VCaP (cell line): ENCODE measurements around the gene C14orf119.

Source experiments
- H3K27ac ChIP-seq: fragments of 450-650 bp; 2 replicates; pipeline ENCODE4 v1.5.1; 2017
- TF ChIP-seq, protein P1 (sequence below): fragments of 450-650 bp; conservative IDR thresholded peaks from 2 replicates; pipeline ENCODE4 v1.5.1; 2017; ENCODE audit warnings: mild to moderate bottlenecking, moderate library complexity

The C14orf119 gene

DNA sequence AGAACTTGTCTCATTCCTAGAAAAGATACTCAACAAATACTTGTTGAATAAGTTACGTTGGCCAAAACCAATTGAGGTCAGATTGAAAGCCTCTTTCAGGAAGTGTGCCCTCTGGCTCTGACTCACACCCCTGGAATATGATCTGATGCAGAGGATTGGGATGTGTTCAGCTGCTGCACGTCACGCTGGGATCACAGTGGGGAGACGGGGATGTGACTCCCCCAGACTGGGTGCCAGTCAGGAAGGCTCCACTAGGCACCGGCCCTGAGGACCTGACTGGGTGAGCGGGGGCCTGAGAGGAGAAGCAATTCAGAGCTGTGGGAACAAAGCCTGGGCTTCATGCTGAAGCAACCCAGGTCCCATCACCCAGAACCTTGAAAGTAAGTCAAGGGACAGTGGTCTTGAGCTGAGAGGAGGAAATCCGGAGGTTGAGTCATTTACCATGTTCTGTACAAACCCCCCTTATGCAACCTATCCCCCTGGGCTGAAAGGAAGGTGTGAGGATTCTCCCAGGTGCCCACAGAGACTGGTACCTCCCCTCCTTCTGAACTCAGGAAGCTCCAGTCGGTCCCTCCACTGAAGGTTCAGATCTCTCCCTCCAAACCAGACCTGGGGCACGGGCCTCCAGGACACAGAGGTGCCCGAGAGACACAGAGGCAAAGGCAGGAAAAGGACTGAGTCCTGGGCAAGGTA, 19.9 kb downstream of the C14orf119 start:
- H3K27ac ChIP-seq: no peak overlapping the region

DNA sequence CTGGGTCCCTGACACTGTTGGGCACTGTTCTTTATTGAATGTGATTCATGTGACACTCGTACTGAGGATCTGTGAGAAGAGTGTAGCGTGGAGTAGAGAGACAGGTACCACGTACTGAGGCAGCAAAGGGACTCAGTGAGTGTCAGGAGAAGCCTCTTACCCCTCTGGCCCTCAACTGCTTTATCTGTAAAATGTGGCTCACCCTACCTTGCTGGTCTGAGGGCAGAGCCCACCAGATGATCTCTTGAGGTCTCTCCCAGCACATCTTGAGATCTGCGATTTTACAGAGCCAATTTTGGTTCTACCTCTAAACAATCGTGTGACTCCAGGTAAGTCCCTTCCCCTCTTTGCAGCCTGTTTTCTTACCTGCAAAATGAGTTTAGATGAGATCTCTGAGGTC, 20.6 kb downstream of the C14orf119 start:
- H3K27ac ChIP-seq: no peak overlapping the region

More for the DNA sequence above, 19.9 kb downstream of the C14orf119 start:
- TF ChIP-seq, protein P1, sequence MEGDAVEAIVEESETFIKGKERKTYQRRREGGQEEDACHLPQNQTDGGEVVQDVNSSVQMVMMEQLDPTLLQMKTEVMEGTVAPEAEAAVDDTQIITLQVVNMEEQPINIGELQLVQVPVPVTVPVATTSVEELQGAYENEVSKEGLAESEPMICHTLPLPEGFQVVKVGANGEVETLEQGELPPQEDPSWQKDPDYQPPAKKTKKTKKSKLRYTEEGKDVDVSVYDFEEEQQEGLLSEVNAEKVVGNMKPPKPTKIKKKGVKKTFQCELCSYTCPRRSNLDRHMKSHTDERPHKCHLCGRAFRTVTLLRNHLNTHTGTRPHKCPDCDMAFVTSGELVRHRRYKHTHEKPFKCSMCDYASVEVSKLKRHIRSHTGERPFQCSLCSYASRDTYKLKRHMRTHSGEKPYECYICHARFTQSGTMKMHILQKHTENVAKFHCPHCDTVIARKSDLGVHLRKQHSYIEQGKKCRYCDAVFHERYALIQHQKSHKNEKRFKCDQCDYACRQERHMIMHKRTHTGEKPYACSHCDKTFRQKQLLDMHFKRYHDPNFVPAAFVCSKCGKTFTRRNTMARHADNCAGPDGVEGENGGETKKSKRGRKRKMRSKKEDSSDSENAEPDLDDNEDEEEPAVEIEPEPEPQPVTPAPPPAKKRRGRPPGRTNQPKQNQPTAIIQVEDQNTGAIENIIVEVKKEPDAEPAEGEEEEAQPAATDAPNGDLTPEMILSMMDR: no peak

DNA sequence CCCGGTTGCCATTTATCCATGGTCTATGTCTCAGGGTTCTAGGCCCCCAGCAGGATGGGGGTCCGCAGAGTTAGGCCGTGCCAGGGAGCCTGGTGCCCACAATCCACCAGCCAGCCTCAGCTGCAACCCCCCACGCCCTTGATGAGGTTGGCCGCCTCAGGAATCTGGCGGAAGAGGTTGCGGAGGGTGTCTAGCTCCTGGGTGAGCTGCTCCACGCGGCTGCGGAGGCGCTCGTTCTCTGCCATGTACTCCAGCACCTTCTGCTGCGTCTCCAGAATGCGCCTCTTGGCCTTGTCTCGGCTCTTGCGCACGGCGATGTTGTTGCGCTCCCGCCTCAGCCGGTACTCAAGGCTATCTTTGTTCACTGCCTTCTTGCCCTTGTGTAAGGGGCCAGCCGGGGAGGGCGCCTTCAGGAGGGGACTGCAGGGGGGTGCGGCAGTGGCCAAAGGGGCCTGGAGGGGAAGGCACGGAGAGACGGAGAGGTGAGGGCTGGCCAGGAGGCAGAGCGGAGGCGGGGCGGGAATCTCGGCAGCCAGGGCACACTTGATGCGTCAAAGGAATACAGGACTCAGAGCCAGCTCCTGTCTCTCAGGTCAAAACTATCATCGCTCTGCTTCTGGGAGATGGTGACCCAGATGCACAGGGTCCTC, 22.2 kb downstream of the C14orf119 start:
- TF ChIP-seq, protein P1: no peak
- no peak overlapping the region for H3K27ac ChIP-seq

More for the DNA sequence above, 20.6 kb downstream of the C14orf119 start:
- TF ChIP-seq, protein P1: no peak

DNA sequence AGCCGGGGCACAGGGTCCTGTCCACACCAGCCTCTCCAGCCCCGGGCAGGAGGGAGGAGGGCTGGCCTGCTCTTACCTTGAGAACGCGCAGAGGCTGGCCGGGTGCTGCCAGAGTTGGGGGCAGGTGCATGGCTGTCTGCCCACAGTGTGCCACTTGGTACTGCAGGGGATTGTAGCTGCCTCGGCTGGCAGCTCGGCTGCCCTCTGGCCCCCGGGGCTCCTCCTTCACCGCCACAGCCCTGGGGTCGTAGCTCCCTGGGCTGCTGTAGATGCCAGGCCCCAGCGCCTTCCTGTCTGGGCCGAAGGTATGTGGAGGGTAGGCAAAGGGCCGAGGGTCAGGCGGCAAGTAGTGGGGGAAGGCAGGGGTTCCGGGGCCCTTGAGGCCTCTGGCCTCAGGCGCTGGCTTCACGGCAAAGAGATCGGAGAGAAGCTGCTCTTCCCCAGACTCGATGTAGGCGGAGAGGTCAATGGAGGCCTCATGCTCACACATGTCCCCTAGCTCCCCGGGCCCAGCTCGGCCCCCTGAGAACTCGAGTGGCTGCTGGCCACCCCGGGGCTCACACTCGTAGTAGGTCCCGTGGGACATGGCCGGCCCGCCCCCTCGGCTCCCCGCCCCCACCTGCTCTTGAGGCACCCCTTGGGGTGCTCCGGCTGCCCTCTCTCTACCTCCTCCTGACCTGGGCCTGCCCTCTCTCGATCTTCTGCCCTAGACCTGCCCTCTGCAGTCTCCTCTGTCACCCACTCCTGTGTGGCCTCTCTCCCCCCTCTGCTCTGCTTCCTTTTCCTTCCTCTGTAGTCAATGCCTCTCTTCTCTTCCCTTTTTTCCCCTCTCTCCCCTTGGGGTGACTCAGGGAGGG, 23.4 kb downstream of the C14orf119 start, which contains the start of gene CEBPE:
TSS of gene CEBPE (minus strand) at position 750 of the 857 bp plus-strand sequence. CDS start at position 586, 164 bp downstream.
- no peak within 1 kb of the TSS for H3K27ac ChIP-seq
- TF ChIP-seq, protein P1: no peak

DNA sequence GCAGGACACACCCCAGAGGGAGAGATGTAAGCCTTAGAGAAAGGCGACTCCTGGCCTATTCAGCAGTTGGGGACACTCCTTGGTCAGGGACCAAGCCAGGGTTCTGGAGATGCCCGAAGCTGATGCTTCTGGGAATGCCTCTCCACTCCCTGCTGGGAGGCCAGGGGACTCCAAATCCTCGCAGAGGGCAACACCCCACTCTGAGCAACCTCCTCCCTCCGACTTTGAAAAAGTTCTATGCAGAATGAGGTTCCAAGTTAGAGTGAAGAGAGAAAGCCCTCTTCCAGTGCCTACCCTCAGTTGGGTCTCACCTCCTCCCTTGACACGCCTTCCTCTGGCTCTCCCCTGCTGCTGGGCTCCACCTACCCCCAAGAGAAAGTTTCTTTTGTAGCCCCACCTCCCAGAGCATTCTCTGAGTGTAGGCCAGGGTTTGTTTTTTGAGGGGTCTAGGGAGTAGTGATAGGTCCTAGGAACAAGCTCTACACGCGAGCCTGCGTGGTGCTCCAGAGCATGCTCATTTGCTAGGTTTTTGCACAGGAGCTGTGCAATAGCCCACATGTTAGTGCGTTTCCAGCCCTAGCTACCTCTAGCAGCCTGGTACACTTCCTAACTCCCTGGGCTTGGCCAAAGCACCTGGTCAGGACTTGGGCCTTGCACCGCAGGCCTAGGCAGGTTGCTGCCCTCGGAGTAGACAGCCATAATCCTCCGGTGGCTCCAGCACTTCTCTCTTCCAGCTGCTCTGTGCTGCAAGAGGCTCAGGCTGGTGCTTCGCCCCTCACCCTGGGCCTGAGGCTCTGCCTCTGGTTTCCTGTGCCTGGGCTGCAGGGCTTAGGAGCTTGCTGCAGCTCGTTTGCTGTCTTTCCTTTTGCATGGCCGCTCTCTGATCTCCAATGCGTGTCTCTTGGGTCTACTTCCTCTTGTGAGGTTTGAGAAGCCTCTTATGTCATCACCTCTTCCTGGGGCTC, 24.3 kb downstream of the C14orf119 start:
- H3K27ac ChIP-seq: no peak overlapping the region
- TF ChIP-seq, protein P1: no peak

DNA sequence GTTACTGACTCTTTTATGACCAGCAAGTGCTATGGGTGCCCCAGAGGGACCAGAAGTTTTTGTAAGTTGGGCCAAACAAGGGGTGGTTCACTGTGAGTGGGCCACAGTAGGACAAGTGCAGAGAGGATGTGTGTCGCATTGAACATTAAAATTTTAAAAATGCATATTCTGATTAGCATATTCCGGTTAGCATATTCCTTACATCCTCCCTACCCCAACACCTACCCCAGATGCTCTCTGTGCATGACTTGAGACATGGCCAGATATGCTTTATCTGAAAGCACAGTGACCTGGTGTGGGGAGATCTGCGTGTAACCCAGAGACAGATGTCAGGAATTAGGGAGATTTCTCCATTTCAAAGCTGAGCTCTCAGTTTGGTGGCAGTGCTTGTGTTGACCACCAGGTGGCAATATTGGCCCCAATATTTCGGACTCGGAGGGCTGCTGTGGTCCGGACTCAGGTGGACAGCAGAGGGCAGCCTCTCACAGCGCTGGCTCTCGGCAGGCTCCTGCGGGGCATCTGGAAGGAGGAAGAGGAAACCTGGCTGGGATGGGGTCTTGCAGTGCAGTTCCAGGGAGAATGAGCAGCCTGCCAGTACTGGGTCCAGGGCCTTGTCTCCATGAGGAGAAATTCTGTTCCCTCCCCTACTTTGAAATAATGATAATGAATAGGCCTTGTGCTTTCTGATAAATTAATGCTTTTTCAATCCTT, 25.4 kb downstream of the C14orf119 start:
- H3K27ac ChIP-seq: peak overlapping the region; percentile 45
- TF ChIP-seq, protein P1: peak; percentile 99
